RWPE1 (cell line): ENCODE measurements around the gene MFNG.

Experiments
- CTCF ChIA-PET: fragments of 350-600 bp; sonication (Branson Sonifier 250); formaldehyde crosslinking; extraction: SDS; loops from one replicate; lab custom pipeline; 2021; lab: Yijun Ruan, JAX
- POLR2A ChIA-PET: fragments of 400-600 bp; formaldehyde crosslinking; extraction: SDS; loops from one replicate; lab custom pipeline; 2020; ENCODE audit warnings: antibody characterized with exemption; ENCODE audit not compliant: low non-redundant PET; lab: Yijun Ruan, JAX
- DNase-seq: peaks from one replicate; pipeline ENCODE4 v3.0.0; 2012; ENCODE audit warnings: low spot score
- H3K27ac ChIP-seq: fragments of 450-650 bp; 2 replicates; pipeline ENCODE4 v1.5.1; 2017
- CTCF ChIP-seq: fragments of 450-650 bp; conservative IDR thresholded peaks from 2 replicates; pipeline ENCODE4 v1.5.1; 2017; ENCODE audit warnings: low read depth, mild to moderate bottlenecking

Gene MFNG

GRCh38 chr22:37484480-37485394, 1.4 kb downstream of the MFNG start:
- DNase-seq: no peak
- ChIA-PET CTCF (no interaction called here), POLR2A (no interaction called here)
- peak overlapping the region; percentile 62; the same call in 1 of the 2 replicates for H3K27ac ChIP-seq
- no peak for TF ChIP-seq CTCF

DNA sequence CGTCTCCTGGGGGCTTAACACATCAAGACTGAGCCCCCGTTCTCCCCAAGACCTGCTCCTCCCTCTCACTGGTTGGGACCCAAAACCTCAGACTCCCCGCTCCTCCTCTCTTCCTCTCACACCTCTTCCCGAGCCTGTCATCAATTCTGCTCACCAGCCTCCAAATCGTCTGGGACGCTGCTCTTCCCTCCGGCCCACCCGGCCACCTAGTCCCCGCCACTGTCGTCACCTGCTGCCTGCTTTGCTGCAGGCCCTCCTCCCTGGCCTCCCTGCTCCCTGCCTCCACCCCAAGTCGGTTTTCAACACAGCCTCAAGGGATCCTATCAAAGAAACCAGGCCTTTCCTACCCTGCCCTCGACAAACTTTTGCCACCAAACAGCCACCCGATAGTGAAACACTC, 3.1 kb downstream of the MFNG start:
- no peak for DNase-seq
- CTCF ChIA-PET: interaction anchor here (1.6 kb wide), 1 partner anchor 11 kb away, joined by 8 read pairs; no protein-coding TSS in a partner anchor
- H3K27ac ChIP-seq: peak overlapping the region; percentile 62
- no peak for TF ChIP-seq CTCF
- POLR2A ChIA-PET: no interaction called here

DNA sequence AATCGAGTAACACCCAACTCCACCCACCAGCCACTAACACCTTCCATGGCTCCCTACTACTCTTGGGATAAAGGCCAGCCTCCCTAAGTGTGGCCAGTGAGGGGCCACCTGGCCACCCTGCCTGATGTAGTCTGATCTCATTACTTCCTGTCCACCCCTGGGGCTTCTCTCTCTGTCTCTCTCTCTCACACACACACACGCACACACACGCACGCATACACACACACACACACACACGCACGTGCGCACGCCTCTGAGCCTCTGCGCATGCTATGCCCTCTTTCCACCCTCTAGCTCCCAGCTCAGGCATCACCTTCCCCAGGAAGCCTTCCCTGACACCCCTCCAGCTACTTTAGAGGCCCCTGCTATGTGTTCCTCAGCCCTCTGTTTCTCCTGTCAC, 3.9 kb downstream of the MFNG start:
- ChIA-PET CTCF (interaction anchor here (1.6 kb wide), 1 partner anchor 10 kb away, joined by 8 read pairs; no protein-coding TSS in a partner anchor), POLR2A (no interaction called here)
- TF ChIP-seq CTCF: no peak
- no peak for DNase-seq
- H3K27ac ChIP-seq: no peak overlapping the region; the same call in 1 of the 2 replicates

GRCh38 chr22:37481347-37481907, 4.8 kb downstream of the MFNG start:
- no peak for DNase-seq
- no peak overlapping the region; the same call in 1 of the 2 replicates for H3K27ac ChIP-seq
- POLR2A ChIA-PET: no interaction called here
- CTCF ChIA-PET: no interaction called here
- TF ChIP-seq CTCF: no peak

- POLR2A ChIA-PET: no interaction called here
- no peak for TF ChIP-seq CTCF
- CTCF ChIA-PET: no interaction called here
These were observed 5.5 kb downstream of the MFNG start for GRCh38 chr22:37480387-37481346.

DNA sequence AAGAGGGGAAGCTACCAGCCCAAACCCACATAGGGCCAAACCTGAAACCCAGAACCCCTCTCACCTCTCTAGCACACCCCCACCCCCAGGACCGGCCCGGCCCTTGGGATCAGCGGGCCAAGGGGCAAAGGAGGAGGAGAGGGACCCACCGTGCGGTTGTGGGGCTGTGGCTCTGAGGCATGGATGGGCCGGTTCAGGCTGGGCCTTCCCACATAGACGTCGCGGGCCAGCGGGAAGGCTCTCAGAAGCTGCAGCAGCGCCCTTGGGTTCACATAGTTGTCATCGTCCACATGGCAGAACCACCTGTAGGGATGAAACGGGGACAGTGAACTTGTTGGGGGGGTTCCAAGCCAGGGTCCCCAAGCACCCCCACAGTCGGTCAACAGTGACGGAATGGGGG, 7.0 kb downstream of the MFNG start:
- no peak for TF ChIP-seq CTCF
- no peak overlapping the region for H3K27ac ChIP-seq
- CTCF ChIA-PET: interaction anchor here (0.6 kb wide), 1 partner anchor 8 kb away, joined by 4 read pairs; no protein-coding TSS in a partner anchor
- no peak for DNase-seq
- POLR2A ChIA-PET: no interaction called here

More at GRCh38 chr22:37480387-37481346, 5.5 kb downstream of the MFNG start:
- H3K27ac ChIP-seq: peak overlapping the region; percentile 13; the same call in 1 of the 2 replicates
- DNase-seq: no peak
